HG02763 (cell line): ENCODE measurements around the gene SMYD2.
A peak's percentile ranks its signal among the peaks of the same experiment; 100 is the strongest.
"Not testable (repeated sequence)": the region's sequence is repeated elsewhere in the genome, so short reads cannot be mapped to it uniquely, and the experiment has no call there.

ENCODE experiments used
- ATAC-seq: cut with Tn5 transposase; IDR thresholded peaks from one replicate; pipeline ENCODE4 v1.9.1; 2021; ENCODE audit warnings: mild to moderate bottlenecking, moderate library complexity; ENCODE audit not compliant: unreplicated experiment

Gene SMYD2

DNA sequence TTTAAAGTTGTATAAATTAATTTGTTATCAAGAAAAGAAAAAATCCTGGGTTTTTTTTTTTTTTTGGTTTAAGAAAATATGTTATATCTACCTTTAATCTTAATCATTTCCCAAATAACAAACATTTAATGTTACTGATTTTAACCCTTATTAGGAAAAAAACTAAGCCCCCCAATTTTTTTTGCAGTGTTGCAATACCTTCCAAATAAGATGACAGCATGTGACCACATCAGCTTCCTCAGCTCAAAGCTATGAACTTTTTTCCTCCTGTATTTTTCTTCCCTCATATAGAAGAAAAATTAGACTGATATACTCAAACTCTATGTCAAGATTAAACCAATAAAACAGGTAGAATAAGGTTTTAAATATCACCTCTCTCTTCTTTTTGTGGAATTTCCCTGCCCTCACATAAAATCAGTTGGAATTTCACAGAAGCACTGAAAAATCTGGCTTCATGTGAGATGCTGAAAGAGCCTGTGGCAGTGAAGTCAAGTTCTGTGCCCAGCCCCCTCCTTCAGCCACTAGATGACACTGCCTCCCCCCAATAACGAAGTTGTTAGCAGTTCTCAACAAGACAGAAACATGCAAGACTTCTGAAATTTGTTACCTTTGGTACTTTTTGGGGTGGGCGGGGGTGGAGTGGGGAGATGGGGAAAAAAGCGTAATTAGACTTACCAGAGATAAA, 9.6 kb upstream of the SMYD2 start:
- ATAC-seq: no peak

DNA sequence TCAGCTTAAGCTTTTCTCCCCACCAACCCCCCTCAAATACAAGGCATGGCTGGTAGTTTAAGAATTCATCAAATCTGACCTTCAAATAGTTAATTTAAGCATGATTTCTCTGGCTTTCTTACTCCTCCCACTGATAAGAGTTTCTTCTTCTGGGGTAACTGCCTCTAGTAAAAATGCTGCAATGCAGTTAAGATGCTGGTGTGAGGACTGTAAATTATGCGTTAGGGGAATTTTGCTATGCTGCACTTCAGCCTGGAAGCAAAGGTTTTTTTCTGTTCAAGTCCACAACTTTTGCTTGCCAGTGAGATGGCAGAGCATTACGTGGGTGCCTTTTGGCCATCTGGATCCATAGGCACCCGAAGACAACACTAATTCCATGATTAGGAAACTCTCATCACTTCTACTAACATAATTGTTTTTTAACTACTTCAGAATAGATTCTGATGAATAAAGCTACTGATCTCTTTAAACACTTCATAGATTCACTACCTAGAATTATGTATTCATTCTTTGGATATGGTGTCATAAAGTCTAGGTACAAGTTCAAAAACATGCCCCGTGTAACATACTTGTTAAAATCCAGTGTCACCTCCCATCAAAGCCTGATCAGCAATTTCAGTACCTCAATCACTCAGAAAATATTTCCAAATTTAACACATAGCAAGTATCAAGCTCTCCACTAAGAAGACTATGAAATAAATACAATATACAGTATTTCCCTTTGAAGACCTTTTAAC, 8.8 kb upstream of the SMYD2 start:
- no peak for ATAC-seq

DNA sequence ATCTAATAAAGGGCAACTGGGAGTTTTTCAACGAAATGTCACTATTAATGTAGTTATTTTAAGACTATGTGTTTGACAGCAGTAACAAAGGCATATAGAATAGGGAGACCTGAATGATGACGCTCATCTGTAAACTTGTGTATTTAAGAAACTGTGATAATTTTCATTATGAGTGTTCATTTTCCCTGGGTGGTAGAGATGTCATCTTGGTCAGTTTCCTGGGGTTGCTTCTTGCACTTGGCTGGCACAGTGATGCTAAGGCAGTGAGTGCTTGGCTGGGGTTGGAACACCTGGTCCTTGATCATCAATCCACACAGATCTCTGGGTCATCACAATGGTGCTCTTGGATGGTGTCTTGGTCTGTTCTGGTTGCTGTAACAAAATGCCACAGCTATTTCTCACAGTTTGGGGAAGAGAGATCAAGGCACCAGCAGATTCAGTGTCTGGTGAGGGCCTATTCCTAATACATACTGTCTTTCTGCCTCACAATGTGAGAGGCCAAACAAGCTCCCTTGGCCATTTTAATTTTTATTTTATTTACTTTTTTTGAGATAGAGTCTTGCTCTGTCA, 7.9 kb upstream of the SMYD2 start:
- ATAC-seq: no peak

DNA sequence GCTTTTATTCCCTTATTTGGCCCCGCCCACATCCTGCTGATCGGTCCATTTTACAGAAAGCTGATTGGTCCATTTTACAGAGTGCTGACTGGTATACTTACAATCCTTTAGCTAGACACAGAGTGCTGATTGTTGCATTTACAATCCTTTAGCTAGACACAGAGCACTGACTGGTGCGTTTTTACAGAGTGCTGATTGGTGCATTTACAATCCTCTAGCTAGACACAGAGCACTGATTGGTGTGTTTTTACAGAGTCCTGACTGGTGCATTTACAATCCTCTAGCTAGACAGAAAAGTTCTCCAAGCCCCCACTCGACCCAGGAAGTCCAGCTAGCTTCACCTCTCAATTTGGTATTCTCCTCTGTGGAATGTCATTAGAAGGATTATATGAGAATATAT, 5.3 kb upstream of the SMYD2 start:
- not testable (repeated sequence) for ATAC-seq

DNA sequence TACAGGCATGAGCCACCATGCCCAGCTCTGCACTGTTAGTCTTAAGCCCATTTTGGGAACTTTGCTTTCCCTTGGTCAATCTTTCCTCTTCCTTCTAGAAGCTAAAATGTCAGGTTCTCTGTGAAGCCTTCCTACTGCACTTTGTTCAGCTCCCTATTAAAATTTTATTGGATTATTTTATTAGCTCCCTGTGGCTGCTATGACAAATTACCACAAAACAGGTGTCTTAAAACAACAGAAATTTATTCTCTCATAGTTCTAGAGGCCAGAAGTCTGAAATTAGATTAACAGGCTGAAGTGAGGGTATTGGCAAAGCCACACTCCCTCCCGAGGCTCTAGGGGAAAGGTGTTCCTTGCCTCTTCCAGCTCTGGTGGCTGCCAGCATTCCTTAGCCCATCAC, 4.2 kb upstream of the SMYD2 start:
- ATAC-seq: no peak

DNA sequence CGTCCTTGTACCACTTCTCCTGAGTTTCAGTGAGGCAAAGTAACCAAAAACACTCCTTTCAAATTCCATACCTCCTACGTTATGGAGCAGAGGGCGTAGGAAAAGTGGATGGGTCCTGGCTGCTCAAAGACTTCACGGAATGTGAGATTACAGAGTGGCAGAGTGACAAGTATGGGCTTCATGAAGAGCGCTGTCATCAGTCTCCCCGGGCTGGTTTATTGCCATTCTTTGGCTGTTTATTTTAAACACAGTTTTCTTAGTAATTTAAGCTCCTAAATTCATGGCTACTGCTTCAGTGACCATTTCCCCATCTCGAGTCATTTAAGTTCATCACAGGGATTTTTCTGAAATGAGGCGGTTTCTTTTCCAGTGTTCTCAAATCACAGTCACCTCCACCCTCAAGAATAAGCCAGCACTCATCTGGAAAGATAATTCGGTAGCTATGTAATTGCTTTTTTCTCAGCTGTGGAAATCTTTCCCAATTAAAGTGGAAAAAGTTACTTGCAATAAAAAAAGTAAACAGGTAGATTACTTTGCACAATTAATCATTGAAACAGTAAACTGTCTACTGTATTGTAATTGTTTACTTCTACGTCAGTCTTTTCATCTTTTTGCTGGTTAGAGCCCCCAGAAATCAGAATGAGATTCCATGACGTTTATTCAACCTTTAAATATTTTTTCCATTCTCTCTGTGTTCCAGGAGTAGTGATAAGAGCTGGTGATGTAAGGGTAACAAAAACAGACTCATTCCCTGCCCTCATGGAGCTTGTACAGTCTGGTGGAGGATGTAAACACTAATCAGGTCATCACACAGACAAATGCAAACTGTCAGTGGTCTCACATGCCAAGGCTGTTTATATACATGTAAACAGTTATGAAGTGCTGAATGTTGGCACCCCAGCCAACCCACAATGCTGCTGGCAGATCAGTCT, 3.0 kb upstream of the SMYD2 start:
- no peak for ATAC-seq

DNA sequence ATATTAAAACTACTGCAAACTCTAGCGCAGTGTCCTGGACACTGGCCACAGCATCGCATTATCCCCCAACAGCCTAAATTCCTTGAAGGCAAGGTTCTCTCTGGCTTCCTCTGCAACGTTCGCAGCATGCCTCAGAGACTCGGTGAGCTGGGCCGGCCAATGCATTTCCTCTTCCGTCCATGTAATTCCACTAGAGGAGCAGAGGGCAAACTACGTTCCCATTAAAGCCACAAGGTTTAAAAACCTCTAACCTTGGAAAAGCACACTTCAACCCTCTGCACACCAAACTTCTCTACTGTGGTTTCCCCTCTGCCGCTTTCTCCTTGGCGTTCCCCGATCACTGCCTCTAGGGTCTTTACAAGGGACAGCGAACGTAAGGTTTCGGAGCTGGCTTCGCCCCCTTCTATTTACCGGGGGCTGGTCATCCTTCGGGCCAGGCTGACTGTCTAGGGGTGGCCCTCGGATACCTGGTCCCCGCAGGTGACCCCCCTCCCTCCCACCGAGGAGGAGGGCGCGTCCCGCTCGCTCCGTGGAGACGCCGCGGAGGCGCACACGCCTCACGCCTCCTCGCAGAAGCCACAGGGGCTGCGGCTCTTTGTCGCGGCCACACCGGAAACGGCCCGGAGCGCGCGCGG, 456 bp upstream of the SMYD2 start:
- ATAC-seq: peak; percentile 57

DNA sequence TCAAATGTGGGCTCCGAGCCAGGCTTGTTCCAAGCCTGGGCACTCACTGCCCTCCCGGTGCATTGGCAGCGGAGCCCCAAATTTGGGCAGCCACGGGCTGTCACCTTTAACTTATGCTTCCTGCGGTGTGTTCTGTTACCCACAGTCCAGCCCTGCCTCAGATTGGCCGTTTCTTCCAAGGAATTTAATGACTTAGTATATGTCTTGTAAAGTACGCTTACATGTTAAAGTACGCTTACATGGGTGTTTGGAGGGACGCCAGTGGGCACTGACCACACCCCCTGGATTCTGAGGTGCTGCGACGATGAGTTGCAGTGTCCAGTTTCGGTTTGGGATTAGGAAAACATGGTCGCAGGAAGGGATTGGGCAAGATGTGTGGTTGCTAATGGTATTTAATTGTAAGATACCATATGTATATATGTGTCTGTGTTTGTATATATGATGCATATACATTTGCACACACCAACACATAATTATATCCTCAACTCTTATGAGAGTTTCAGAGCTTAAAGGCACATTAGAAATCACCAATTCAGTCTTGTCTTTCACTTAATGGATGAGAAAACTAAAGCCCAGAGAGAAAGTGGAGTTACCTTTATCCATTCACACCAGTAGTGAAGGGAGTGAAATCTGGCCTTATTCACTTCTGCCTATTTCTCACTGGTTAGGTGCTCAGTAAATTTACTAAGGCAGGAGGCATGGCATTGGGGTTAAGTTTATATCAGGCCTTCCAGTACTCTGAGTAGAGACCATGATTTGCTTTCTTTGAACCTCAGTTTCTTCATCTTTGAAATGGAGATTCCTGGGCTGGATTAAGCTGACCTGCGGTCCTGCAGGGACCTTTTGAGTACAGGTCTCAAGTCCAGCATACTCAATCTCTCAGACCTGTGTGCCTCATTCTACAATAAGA, 1.0 kb downstream of the SMYD2 start:
- no peak for ATAC-seq

DNA sequence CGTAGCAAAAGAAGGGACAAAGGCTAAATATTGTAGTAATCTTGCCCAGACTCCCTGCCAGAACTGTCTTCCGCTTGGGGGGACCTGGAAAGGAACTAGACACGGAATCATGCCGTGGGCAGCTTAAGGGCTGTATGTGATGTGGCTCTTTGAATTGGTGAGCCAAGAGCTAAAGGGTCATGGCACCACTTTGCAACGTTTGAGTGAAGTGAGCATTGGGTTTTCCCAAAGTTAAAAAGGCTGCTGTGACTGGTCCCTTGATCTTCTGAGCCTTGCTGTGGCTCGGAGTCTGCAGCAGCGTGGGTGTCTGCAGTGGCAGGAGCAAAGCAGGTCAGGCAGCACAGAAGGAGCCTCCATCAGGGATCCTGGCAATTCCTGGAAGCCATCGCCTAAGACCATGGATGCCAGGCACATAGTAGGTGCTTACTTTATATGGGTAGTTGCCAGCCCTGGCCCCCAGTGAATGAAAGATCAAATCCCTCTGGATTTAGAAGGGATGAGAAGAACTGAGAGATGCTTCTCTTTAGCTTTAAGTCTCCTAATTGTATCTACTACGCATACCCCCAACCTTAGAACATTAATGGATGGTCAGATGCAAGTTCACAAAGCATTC, 1.8 kb downstream of the SMYD2 start:
- no peak for ATAC-seq

DNA sequence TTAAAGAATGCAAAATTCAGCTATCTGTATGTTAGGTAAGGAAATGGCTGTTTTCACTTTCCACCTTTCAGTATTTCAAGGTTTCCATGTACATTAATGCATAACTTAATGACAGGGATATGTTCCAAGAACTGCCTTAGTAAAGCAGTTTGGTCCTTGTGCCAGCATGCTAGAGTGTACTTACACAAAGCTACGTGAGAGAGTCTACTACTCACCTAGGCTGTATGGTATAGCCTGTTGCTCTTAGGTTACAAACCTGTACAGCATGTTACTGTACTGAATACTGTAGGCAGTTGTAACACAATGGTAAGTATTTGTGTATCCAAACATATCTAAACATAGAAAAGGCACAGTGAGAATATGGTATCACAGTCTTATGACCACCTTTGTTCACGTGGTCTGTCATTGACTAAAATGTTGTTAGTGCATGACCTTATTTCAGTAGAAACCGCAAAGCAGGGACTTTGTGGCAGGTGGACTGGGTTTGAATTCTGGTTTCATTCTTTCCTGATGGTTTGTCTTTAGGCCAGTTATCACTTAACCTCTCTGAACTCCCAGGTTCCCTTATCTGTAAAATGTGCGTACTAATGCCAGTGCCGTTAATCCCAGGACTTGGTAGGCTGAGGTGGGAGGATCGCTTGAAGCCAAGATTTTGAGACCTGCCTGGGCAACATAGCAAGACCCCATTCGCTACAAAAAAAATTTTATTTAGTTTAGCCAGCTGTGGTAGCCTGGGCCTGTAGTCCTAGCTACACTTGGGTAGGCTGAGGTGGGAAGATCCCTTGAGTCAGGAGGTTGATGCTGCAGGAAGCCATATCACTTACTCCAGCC, 4.9 kb downstream of the SMYD2 start:
- no peak for ATAC-seq

DNA sequence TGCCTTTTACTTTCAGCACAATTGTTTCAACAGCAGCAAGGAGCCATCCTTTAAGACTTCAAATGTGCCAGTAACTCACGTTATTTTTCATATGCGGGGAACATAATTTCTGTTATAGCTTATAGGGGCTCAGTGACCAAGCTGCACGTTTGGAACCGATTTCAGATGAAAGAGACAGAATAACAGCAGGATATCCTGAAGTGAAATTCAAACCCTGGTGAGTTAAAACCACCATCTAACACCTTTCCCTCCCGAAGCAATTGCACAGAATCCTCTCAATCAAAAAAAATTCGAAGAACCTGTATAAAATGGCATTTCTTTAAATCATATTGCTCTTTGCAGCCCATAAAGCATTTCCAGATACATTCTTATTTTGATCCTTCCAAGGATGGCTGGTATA, 6.9 kb downstream of the SMYD2 start:
- ATAC-seq: no peak

DNA sequence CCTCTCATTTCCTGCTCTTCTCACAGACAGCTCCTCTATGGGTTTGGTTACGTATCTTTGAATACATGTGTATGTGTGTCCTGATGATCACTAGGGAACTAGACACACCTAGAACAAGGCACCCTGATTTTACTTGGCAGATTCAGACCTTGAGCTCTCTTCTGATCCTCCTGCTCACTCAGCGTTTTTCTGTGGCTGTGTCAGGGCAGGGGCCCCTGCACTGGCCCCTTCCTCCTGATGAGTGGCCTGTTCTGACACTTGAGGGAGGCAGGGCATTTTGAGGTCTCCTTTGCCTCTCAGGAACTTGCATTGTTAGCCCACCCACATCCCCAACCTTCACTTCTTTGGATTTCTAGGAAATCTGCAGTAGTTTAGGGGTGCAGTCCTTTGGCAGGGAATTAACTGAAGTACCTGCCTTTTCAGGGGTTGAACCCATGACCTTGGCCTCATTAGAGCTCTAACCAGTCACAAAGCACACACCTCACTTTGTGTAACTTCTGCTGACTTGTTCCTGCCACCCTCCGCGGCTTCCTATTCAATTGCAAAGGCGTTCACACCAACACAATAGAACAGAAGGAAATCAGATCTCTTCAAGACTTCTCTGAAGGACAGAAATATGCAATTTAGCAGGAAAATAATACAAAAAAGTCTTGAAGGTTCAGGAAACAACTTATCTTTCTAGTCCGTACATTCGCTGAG, 8.8 kb downstream of the SMYD2 start:
- ATAC-seq: no peak

DNA sequence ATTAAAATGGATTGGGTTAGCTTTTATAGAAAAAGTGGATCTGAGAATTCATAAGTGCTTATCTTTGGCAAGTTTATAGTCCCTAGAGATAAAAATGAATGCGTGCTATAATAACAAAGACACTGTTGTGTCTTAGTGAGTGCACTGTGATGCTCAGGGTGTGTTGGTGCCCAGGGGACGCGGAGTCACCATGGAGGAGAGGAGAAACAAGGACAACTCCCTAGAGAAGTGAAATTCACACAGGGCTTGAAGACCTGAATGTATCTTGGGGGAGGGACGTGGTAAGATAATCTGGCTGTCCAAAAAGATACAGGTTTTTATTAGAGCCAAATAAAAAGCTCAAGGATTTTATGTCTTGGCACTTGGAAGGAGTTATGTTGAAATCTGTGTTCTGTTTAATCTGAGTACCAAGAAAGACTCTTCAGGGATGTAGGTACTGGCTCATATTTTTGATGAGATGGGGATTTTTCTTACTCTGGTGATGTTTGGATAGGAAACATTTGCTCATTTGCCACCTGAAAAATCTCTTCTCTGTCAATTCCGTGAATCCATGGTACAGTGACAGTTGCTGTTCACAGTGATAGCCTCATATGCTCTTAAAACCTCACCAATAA, 9.6 kb downstream of the SMYD2 start:
- ATAC-seq: no peak

DNA sequence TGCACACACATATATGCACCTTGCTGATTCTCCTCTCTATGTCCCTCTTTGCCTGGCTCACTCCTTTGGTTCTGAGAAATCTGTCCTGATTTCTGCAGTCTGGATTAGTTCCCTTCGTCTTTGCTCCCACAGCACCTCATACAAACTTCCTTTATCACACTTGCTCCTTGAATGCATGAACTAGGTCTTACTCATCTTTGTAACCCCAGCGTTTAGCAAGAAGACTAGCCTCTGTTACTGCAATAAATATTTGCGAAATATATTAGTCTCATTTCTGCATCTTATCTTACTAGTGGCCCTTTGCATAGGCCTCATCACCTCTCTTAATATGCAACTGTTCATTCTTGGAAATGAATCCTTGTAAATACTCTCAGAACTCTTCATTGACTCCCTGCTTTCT, 11.4 kb downstream of the SMYD2 start:
- ATAC-seq: no peak

DNA sequence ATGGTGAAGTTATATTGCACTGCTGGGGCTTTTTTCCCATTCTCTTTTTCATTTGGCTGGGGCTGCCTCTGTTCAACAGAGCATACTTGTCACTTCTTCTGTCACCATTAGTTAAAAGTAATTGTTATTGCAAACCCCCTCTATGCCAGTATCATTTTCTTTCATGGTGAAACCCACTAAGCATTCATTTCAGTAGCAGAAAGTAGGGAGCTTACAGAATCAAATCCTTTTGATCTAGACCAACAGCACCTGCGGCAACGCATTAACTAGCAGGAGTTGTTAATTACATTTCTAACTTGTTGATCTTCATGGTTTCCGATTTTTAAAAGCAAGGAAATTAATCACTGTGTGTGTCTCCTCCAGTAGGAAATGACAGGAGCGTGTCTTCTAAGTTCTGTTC, 15.0 kb downstream of the SMYD2 start:
- no peak for ATAC-seq

DNA sequence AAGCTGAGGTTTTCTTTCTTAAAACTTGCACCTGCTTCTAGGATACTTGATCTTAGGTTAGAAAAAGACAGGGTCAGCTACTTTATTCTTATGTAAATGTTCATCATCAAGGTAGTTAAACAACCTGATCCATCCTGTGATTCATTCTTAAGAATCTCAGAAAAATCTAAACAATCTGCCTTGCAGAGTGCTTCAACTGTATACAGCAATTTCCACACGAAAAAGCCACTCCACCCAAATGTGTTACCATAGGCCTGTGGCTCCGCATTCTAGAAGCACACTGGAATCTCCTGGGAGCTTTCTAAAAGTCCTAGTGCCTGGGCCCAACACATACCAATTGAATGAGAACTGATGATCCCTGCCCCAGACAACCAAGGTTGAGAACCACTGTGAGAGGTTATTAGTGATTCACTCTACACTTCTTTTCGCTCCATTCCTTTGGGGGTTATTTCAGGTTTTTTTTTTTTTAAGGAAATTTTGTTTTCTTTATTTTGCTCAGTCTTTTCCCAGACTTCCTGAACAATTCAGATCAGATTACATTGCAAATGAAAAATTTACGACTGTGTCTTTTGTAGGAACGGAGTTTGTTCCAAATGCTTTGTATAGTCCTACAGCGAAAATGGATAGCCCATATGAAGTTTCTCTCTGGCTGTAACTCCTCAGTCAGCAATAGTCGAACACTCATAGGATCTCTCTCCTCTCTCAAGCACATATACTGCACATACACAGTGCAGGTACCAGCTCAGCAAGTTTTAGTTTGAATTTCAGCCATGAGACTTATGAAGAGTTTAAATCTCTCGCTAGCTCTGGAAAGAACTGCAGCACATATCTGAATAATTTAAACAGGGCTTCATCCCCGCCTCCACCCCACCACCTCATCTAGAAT, 16.1 kb downstream of the SMYD2 start:
- ATAC-seq: no peak
